Heart right ventricle (tissue), 16 donors: ENCODE results near the gene HCK. TPM values are rescaled to one million over a fixed set of nuclear protein-coding genes. Genes with fewer than 3 reads are reported as not detected.

Experiments used
- ATAC-seq, 8 donors: fragments of 200-7000 bp; cut with Tn5 transposase; one replicate each; pipeline ENCODE4 v1.9.1; 2020; ENCODE audit warnings: mild to moderate bottlenecking in 8 of 8, moderate library complexity in 8 of 8, moderate number of reproducible peaks in 1 of 8
- DNase-seq, 2 donors: peaks; one replicate each; pipeline ENCODE4 v3.0.0-alpha.2; 2020
- H3K27ac ChIP-seq, 10 donors: fragments of 200-600 bp; sonication (generic) in 2 of 10; one replicate each; pipeline versions ENCODE4 v1.5.0 to v1.8.0; 2020 to 2022; ENCODE audit warnings: mild to moderate bottlenecking in 3 of 10
- H3K27me3 ChIP-seq, 7 donors: fragments of 200-600 bp; one replicate each; pipeline ENCODE4 v1.8.0; 2021 to 2022; ENCODE audit warnings: mild to moderate bottlenecking in 2 of 7
- H3K36me3 ChIP-seq, 9 donors: fragments of 200-600 bp; sonication (generic) in 1 of 9; one replicate each; pipeline versions ENCODE4 v1.5.0 to v1.8.0; 2020 to 2022; ENCODE audit warnings: mild to moderate bottlenecking in 2 of 9
- H3K4me1 ChIP-seq, 9 donors: fragments of 200-600 bp; sonication (generic) in 1 of 9; one replicate each; pipeline versions ENCODE4 v1.5.0 to v1.8.0; 2020 to 2022; ENCODE audit warnings: mild to moderate bottlenecking in 4 of 9
- H3K4me3 ChIP-seq, 10 donors: fragments of 200-600 bp; sonication (generic) in 2 of 10; one replicate each; pipeline versions ENCODE4 v1.5.0 to v1.8.0; 2020 to 2022; ENCODE audit warnings: mild to moderate bottlenecking in 7 of 10, moderate library complexity in 2 of 10
- H3K9me3 ChIP-seq, 11 donors: fragments of 200-600 bp in 10 of 11; sonication (generic) in 2 of 11; one replicate each; pipeline versions ENCODE4 v1.5.0 to v1.8.0; 2013 to 2022; ENCODE audit warnings: mild to moderate bottlenecking in 2 of 11, control low read depth in 1 of 11, moderate library complexity in 1 of 11
- WGBS, 2 donors: extraction: QIAGEN DNeasy Blood & Tissue Kit; methylation state at CpG; one replicate each; pipeline ENCODE4 v1.1.7; 2013; ENCODE audit warnings: inconsistent platforms in 1 of 2; 5-methylcytosine and 5-hydroxymethylcytosine counted together
- intact Hi-C, 10 donors: fragments of 100-400 bp; cut with DNase I; formaldehyde crosslinking; loops; one replicate each; pipeline versions ENCODE4 v1.11.1 to v1.14.2; 2022
- polyA plus RNA-seq, 2 donors: library from polyadenylated mRNA; stranded (reverse); fragments of 200-250 nt; gene quantifications; one replicate each; pipeline ENCODE4 v1.2.3, GENCODE V29; 2013
- total RNA-seq, 10 donors: library from RNA; stranded (reverse); fragmentation: NEBNext Ultra II Directional in 3 of 10; extraction: Animal tissue kit (Norgen Biotek cat#: 25700) in 3 of 10; gene quantifications; one replicate each; pipeline versions ENCODE4 v1.2.1 to v1.2.4, GENCODE V29; 2021 to 2023
- TF ChIP-seq, protein P1 (sequence below), 9 donors: fragments of 200-600 bp; sonication (generic) in 2 of 9; IDR thresholded peaks; one replicate each; pipeline versions ENCODE4 v1.5.0 to v1.8.0; 2021 to 2022; ENCODE audit warnings: antibody characterized with exemption in 9 of 9, mild to moderate bottlenecking in 5 of 9, moderate library complexity in 1 of 9
- donor health status: Arrhythmogenic right ventricular cardiomyopathy.
- donor health status: ischemic (EF 13 %, LVEDD 7.1; RV severe dilation, severe dysfunction).
- donor health status: healthy with polysubstance abuse.
- donor health status: DM: no; HTN: yes; CAD: no.
- donor health status: DM: no; HTN: no; CAD: no.
- donor health status: ischemic (EF 25% LVEDD 6.9; RV normal size, moderate dysfunction).
- donor health status: ischemic (EF 25% LVEDD 5.7; RV mildly dilated, moderate dysfunction).
- donor health status: healthy.
- donor health status: DM: yes; HTN: yes; CAD: no.
- donor health status: Ischemic cardiomyopathy.
- donor health status: ischemic (EF 35%, LVEDD 5.7; RV mildly dilated, moderate dysfunction).
- donor health status: nonischemic (EF 11% LVEDD 7.7; RV severe dilation, severe dysfunction).
- donor health status: DM: yes; HTN: yes; CAD: no.
- donor health status: PGD.
- donor health status: ischemic (EF 29% LVEDD 5.4; RV normal size, mild dysfunction).
- donor health status: nonischemic (EF 23%, LVEDD 6.1; RV moderate dilation, normal function).

The HCK gene
- total and polyA plus RNA-seq, 12 donors = 1.6 to 22.9 (median 3.0) TPM

DNA sequence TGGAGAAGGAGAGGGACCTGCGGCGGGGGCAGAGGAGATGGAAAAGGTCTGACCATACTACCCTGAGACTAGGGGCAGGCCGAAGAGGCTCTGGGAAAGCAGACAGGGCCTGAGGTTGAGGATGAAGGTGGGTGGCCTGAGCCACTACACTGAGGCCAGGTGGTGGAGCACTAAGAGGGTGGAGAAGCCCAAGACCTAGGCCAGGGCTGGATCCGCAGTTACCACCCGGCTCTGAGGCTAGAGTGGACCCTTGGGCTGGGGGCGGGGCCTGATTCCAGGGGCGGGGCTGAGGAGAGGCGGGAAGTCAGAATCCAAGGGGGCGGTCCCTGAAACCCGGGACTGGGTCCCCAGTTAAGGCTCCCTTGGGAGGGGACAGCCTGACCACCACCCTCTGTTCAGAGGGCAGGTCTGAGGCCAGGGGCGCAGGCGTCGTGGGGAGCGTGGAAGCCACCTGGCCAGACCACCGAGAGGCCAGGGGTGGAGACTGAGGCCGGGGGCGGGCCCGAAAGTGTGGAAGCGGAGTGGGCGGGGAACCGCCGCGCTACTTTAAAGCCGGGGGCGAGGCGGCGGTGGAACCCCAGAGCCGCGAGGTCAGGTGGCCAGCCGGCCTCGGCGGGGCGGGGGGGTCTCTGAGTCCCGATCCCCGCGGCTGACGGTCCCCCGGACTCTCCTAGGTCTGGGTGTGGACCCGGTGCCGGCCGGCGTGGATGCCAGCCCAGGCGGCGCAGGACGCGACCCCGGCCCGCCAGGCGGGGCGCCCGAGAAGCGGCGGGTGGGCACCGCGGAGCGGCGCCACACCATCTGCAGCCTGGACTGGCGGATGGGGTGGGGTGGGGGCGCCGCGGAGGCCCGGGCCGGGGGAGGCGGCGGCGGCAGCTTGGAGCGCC lies 33.5 kb upstream of the HCK start:
- peak; percentile 64 to 69 for DNase-seq
- peak; percentile 61 to 89 (median 82) for ATAC-seq

DNA sequence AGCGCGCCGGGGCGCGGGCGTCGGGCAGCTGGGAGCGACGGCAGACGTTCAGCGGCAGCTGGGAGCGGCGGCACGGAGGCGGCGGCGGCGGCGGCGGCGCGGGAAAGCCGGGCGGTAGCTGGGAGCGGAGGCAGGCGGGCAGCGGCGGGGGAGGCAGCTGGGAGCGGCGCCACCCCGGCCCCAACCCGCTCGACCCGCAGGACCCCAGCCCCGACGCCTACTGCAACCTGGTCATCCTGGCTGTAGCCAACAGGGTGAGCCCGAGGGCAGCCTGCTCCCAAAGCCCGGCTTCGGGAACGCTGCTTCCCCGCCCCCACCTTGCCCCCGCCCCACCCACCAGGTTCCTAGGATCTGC lies 32.9 kb upstream of the HCK start:
- DNase-seq (no peak), ATAC-seq (peak in 1 of 8 donors; percentile 27)
- H3K4me3 ChIP-seq = peak overlapping the region in 9 of 10 donors; percentile 34 to 63 (median 56)
- WGBS, 2 donors = 0 to 1% methylated on average over 17 to 42 of the region's 42 CpGs
- peak overlapping the region in 6 of 10 donors; percentile 2 to 65 (median 52) for H3K27ac ChIP-seq
- TF ChIP-seq, protein P1, sequence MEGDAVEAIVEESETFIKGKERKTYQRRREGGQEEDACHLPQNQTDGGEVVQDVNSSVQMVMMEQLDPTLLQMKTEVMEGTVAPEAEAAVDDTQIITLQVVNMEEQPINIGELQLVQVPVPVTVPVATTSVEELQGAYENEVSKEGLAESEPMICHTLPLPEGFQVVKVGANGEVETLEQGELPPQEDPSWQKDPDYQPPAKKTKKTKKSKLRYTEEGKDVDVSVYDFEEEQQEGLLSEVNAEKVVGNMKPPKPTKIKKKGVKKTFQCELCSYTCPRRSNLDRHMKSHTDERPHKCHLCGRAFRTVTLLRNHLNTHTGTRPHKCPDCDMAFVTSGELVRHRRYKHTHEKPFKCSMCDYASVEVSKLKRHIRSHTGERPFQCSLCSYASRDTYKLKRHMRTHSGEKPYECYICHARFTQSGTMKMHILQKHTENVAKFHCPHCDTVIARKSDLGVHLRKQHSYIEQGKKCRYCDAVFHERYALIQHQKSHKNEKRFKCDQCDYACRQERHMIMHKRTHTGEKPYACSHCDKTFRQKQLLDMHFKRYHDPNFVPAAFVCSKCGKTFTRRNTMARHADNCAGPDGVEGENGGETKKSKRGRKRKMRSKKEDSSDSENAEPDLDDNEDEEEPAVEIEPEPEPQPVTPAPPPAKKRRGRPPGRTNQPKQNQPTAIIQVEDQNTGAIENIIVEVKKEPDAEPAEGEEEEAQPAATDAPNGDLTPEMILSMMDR (IDR thresholded peaks at IDR 0.05) = peak in 2 of 9 donors; percentile 15 to 24
- peaks cover 0 to 98% (median 49%) of the 10 kb centered on the region in 7 donors for H3K27me3 ChIP-seq
- H3K9me3 ChIP-seq = no peaks in the 10 kb centered on the region
- peaks cover 0 to 44% (median 18%) of the 10 kb centered on the region in 9 donors for H3K4me1 ChIP-seq
- intact Hi-C loops = no loop called here
- H3K36me3 ChIP-seq = peaks cover 0 to 34% (median 0%) of the 10 kb centered on the region in 9 donors

More for the DNA sequence above, 33.5 kb upstream of the HCK start:
- peak overlapping the region; percentile 21 to 65 (median 53) for H3K27ac ChIP-seq
- 2% methylated on average over 53 to 67 of the region's 67 CpGs for WGBS, 2 donors
- H3K4me3 ChIP-seq = peak overlapping the region; percentile 39 to 63 (median 55)
- peaks cover 0 to 49% (median 22%) of the 10 kb centered on the region in 9 donors for H3K4me1 ChIP-seq
- peaks cover 0 to 28% (median 0%) of the 10 kb centered on the region in 9 donors for H3K36me3 ChIP-seq
- peaks cover 0 to 92% (median 47%) of the 10 kb centered on the region in 7 donors for H3K27me3 ChIP-seq
- no peaks in the 10 kb centered on the region for H3K9me3 ChIP-seq
- TF ChIP-seq, protein P1 (IDR thresholded peaks at IDR 0.05) = no peak
- intact Hi-C loops = no loop called here

DNA sequence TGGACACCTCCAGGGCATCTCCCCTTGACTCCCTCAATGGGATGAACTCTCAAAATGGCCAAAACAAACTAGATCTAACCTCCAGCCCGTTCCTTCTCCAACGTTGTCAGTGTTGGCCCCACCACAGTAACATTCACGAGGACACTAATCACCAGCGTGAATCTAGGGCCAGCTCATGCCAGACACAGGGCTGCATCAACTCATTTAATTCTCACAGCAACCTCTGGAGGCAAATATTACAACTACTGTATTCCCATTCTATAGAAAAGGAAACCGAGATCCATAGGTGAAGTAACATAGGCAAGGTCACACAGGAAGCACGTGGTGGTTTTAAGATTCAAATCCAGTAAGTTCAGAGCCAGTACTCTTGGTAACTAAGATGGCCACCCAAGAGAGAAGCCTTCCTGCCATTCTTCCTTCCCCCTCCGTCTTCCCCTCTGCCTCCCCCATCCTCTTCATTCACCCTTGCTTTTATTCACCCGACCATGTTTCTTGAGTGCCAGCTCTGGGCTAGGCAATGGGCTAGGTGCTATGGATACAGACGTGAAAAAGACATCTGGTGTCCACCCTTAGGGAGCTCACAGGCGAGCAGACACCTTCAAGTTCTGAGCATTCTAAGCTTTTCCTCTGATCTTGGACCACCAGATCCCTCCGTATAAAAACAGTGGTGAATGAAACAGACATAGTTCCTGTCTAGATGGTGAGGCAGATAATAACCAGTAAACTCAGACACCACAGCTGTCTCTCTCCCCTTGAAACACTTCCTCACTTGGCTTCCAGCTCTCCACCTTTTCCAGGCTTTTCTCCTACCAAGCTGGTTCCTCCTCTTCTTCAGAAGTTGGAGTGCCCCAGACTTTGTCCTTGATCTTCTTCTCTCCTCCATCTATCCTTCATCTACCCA lies 32.2 kb upstream of the HCK start:
- Histone ChIP-seq H3K9me3 (no peaks in the 10 kb centered on the region), H3K4me1 (peaks cover 0 to 41% (median 14%) of the 10 kb centered on the region in 9 donors), H3K27ac (peak overlapping the region in 3 of 10 donors; percentile 2 to 64 (median 45)), H3K27me3 (peaks cover 0 to 96% (median 53%) of the 10 kb centered on the region in 7 donors), H3K4me3 (peak overlapping the region in 8 of 10 donors; percentile 34 to 63 (median 57)), H3K36me3 (peaks cover 0 to 38% (median 0%) of the 10 kb centered on the region in 9 donors)
- DNase-seq = no peak
- 35 to 42% methylated on average over 11 of the region's 11 CpGs for WGBS, 2 donors
- TF ChIP-seq, protein P1 (IDR thresholded peaks at IDR 0.05) = no peak
- ATAC-seq = no peak
- intact Hi-C loops = loop anchor here in 2 of 10 donors (10.0 kb wide), 2 partner anchors 55 to 65 kb away; partner anchors contain the start of genes PDRG1 (in 1 of the 2) and XKR7 (in 1 of the 2)
